HCT116 (cell line): ENCODE data around the gene JAK1. TPM values are rescaled to one million over a fixed set of nuclear protein-coding genes. Genes with fewer than 3 reads are reported as not detected.

ENCODE experiments used
- ATAC-seq: fragments of 200-7000 bp; cut with Tn5 transposase; 2 replicates; pipeline ENCODE4 v1.9.1; 2020; ENCODE audit warnings: mild to moderate bottlenecking, moderate library complexity
- BruUV-seq: library from RNA; stranded (reverse); fragments of 400-500 nt; replicated peaks from 2 replicates; lab custom pipeline; 2021; lab: Mats Ljungman, UMichigan
- CTCF ChIA-PET: fragments of 300-600 bp; sonication (Branson Sonifier 250); formaldehyde crosslinking; loops from one replicate; lab custom pipeline; 2021; ENCODE audit warnings: antibody characterized with exemption; lab: Charles Lee
- POLR2A ChIA-PET: fragments of 300-600, 350-600 bp; sonication (Branson Sonifier 250); formaldehyde crosslinking; loops from one replicate; lab custom pipeline; 2021; ENCODE audit warnings: antibody characterized with exemption; lab: Charles Lee
- RAD21 ChIA-PET, 2 experiments: fragments of 300-600 bp; sonication (Branson Sonifier 250); formaldehyde crosslinking; loops; one replicate each; lab custom pipeline; 2023; ENCODE audit warnings: low total read pairs in 2 of 2; ENCODE audit not compliant: uncharacterized antibody in 2 of 2, unreplicated experiment in 2 of 2, low non-redundant PET in 1 of 2; lab: Charles Lee
- DNase-seq: peaks from one replicate; pipeline ENCODE4 v3.0.0-alpha.2; 2010; ENCODE audit warnings: low read depth, low spot score
- H2AFZ ChIP-seq: fragments of 200-600 bp; shearing (Covaris generic), sonication (generic); 2 replicates; pipeline ENCODE4 v1.6.1; 2017; ENCODE audit warnings: low read depth, mixed run types, mixed read lengths, antibody characterized with exemption, low read length; ENCODE audit not compliant: poor library complexity, severe bottlenecking
- H3K27ac ChIP-seq: 2 replicates; pipeline ENCODE4 v1.5.1; 2012; ENCODE audit warnings: low read depth, low read length
- H3K27me3 ChIP-seq: fragments of 200-600 bp; sonication (generic); 2 replicates; pipeline ENCODE4 v1.6.1; 2016; ENCODE audit warnings: mixed run types, low read length, mixed read lengths; ENCODE audit not compliant: insufficient read depth
- H3K36me3 ChIP-seq, 2 experiments: fragments of 200-500 bp in 1 of 2; fragments of 200-600 bp in 1 of 2; sonication (Bioruptor generic) in 1 of 2; sonication (generic) in 1 of 2; 2 replicates each; pipeline versions ENCODE4 v1.5.1 to v1.6.1; 2014 to 2016; ENCODE audit warnings: low read length in 2 of 2, inconsistent platforms in 1 of 2, mixed read lengths in 1 of 2, mixed run types in 1 of 2; ENCODE audit not compliant: insufficient read depth in 2 of 2, control insufficient read depth in 1 of 2
- H3K4me1 ChIP-seq, 2 experiments: fragments of 200-600 bp in 1 of 2; sonication (generic) in 1 of 2; 2 replicates each; pipeline versions ENCODE4 v1.5.1 to v1.6.1; 2012 to 2017; ENCODE audit warnings: low read length in 2 of 2, inconsistent platforms in 1 of 2, mild to moderate bottlenecking in 1 of 2, mixed read lengths in 1 of 2, mixed run types in 1 of 2, moderate library complexity in 1 of 2; ENCODE audit not compliant: insufficient read depth in 2 of 2, control insufficient read depth in 1 of 2
- H3K4me2 ChIP-seq: fragments of 200-600 bp; sonication (generic); 2 replicates; pipeline ENCODE4 v1.6.1; 2017; ENCODE audit warnings: mixed run types, low read length, mixed read lengths
- H3K4me3 ChIP-seq, 2 experiments: fragments of 200-600 bp in 1 of 2; sonication (generic) in 1 of 2; replicated peaks in 1 of 2; 2 replicates each; pipeline ENCODE4 v1.5.1; 2011 to 2016; ENCODE audit warnings: low read length in 2 of 2, control low read depth in 1 of 2, low read depth in 1 of 2, mild to moderate bottlenecking in 1 of 2, mixed read lengths in 1 of 2, mixed run types in 1 of 2
- H3K79me2 ChIP-seq: fragments of 200-600 bp; sonication (generic); 2 replicates; pipeline ENCODE4 v1.6.1; 2017; ENCODE audit warnings: mild to moderate bottlenecking, mixed run types, low read length, moderate library complexity, mixed read lengths; ENCODE audit not compliant: insufficient read depth
- H3K9ac ChIP-seq: fragments of 200-600 bp; sonication (generic); 2 replicates; pipeline ENCODE4 v1.6.1; 2016; ENCODE audit warnings: low read length, mixed read lengths
- H3K9me2 ChIP-seq: fragments of 200-600 bp; sonication (generic), shearing (Covaris generic); 2 replicates; pipeline ENCODE4 v1.6.1; 2017; ENCODE audit warnings: mixed run types, mild to moderate bottlenecking, moderate library complexity; ENCODE audit not compliant: insufficient read depth
- H3K9me3 ChIP-seq, 2 experiments: fragments of 200-500 bp in 1 of 2; fragments of 200-600 bp in 1 of 2; sonication (Bioruptor generic) in 1 of 2; sonication (generic) in 1 of 2; 2 replicates each; pipeline ENCODE4 v1.6.1; 2014 to 2017; ENCODE audit warnings: low read length in 2 of 2, mixed read lengths in 2 of 2, inconsistent platforms in 1 of 2, low read depth in 1 of 2, mild to moderate bottlenecking in 1 of 2, mixed run types in 1 of 2, moderate library complexity in 1 of 2; ENCODE audit not compliant: control insufficient read depth in 1 of 2, insufficient read depth in 1 of 2
- H4K20me1 ChIP-seq: fragments of 200-600 bp; sonication (generic), shearing (Covaris generic); 2 replicates; pipeline ENCODE4 v1.6.1; 2017; ENCODE audit warnings: mixed run types, mild to moderate bottlenecking, moderate library complexity; ENCODE audit not compliant: insufficient read depth
- ATF3 ChIP-seq: IDR thresholded peaks from 2 replicates; pipeline ENCODE4 v1.6.1; 2012
- CBX3 ChIP-seq: IDR thresholded peaks from 2 replicates; pipeline ENCODE4 v1.6.1; 2012; ENCODE audit warnings: low read depth
- CEBPB ChIP-seq: IDR thresholded peaks from 2 replicates; pipeline ENCODE4 v1.6.1; 2012; ENCODE audit warnings: low read depth
- CTCF ChIP-seq, 3 experiments: fragments of 200-600 bp in 1 of 3; sonication (generic) in 1 of 3; IDR thresholded peaks in 2 of 3; conservative IDR thresholded peaks in 1 of 3; 2 replicates each; pipeline ENCODE4 v1.5.1; 2012 to 2017; ENCODE audit warnings: low read depth in 2 of 3, low read length in 2 of 3, antibody characterized with exemption in 1 of 3, borderline replicate concordance in 1 of 3, control low read depth in 1 of 3, mild to moderate bottlenecking in 1 of 3, mixed read lengths in 1 of 3, mixed run types in 1 of 3, moderate library complexity in 1 of 3; ENCODE audit not compliant: insufficient read depth in 1 of 3
- EGR1 ChIP-seq: IDR thresholded peaks from 2 replicates; pipeline ENCODE4 v1.6.1; 2012; ENCODE audit warnings: low read depth
- ELF1 ChIP-seq: IDR thresholded peaks from 2 replicates; pipeline ENCODE4 v1.6.1; 2012; ENCODE audit warnings: low read depth, borderline replicate concordance
- EZH2 ChIP-seq: fragments of 200-600 bp; sonication (generic); IDR thresholded peaks from 2 replicates; pipeline ENCODE4 v1.6.1; 2017; ENCODE audit warnings: antibody characterized with exemption, mixed run types
- EZH2phosphoT487 ChIP-seq: fragments of 200-600 bp; IDR thresholded peaks from 2 replicates; pipeline ENCODE4 v1.6.1; 2018; ENCODE audit warnings: antibody characterized with exemption, borderline replicate concordance
- FOSL1 ChIP-seq: IDR thresholded peaks from 2 replicates; pipeline ENCODE4 v1.6.1; 2012; ENCODE audit warnings: low read depth
- JUND ChIP-seq: IDR thresholded peaks from 2 replicates; pipeline ENCODE4 v1.6.1; 2012
- POLR2A ChIP-seq: IDR thresholded peaks from 2 replicates; pipeline ENCODE4 v1.7.0; 2011; ENCODE audit warnings: borderline replicate concordance; ENCODE audit not compliant: insufficient read depth, insufficient read length; ENCODE audit errors: extremely low read depth
- RAD21 ChIP-seq: IDR thresholded peaks from 2 replicates; pipeline ENCODE4 v1.6.1; 2012; ENCODE audit warnings: low read depth, mild to moderate bottlenecking
- REST ChIP-seq: IDR thresholded peaks from 2 replicates; pipeline ENCODE4 v1.6.1; 2012; ENCODE audit warnings: low read depth
- SP1 ChIP-seq: IDR thresholded peaks from 2 replicates; pipeline ENCODE4 v1.6.1; 2012; ENCODE audit warnings: low read depth
- SRF ChIP-seq: IDR thresholded peaks from 2 replicates; pipeline ENCODE4 v1.6.1; 2012; ENCODE audit warnings: low read depth
- TCF7L2 ChIP-seq: IDR thresholded peaks from 2 replicates; pipeline ENCODE4 v1.7.0; 2011; ENCODE audit warnings: borderline replicate concordance, inconsistent platforms; ENCODE audit not compliant: insufficient read depth, insufficient read length; ENCODE audit errors: extremely low read depth
- ZBTB33 ChIP-seq: IDR thresholded peaks from 2 replicates; pipeline ENCODE4 v1.6.1; 2011; ENCODE audit warnings: mild to moderate bottlenecking, low read length, moderate library complexity; ENCODE audit not compliant: insufficient replicate concordance; ENCODE audit errors: extremely low read depth
- ZFX ChIP-seq: fragments of 450-650 bp; IDR thresholded peaks from 2 replicates; pipeline ENCODE4 v1.6.1; 2017
- ZNF274 ChIP-seq: fragments of 200-500 bp; sonication (Bioruptor generic); IDR thresholded peaks from 2 replicates; pipeline ENCODE4 v1.6.1; 2014; ENCODE audit warnings: mild to moderate bottlenecking, low read depth, low read length, inconsistent platforms
- intact Hi-C: fragments of 100-400 bp; cut with micrococcal nuclease; formaldehyde crosslinking; loops from 2 replicates; pipeline ENCODE4 v1.10.0; 2022
- total RNA-seq: library from RNA; stranded (reverse); gene quantifications from one replicate; pipeline ENCODE4 v1.2.1, GENCODE V29; 2021; ENCODE audit not compliant: unreplicated experiment

JAK1 gene
- total RNA-seq, 1 experiment from 2014 or later = 53.2 TPM

GRCh38 chr1:64913361-64914015 is 52.9 kb downstream of the JAK1 start:
- ChIA-PET RAD21 (no interaction called here), POLR2A (interaction anchor here (0.8 kb wide), 1 partner anchor 13 kb away, joined by 5 read pairs; no protein-coding TSS in a partner anchor), CTCF (no interaction called here)
- ATAC-seq (no peak), DNase-seq (no peak)
- H3K4me2 ChIP-seq = no peak overlapping the region
- BruUV-seq = no TSS peak
- no peaks in the 10 kb centered on the region for H4K20me1 ChIP-seq
- H3K27me3 ChIP-seq = no peaks in the 10 kb centered on the region
- H3K27ac ChIP-seq = no peak overlapping the region
- peaks cover 30 to 43% of the 10 kb centered on the region in 2 experiments for H3K4me1 ChIP-seq
- TF ChIP-seq ELF1 (no peak), JUND (no peak), EZH2phosphoT487 (no peak), RAD21 (no peak), SP1 (no peak), CEBPB (no peak), SRF (no peak), CTCF (IDR thresholded peaks at IDR 0.05 in 2 of 3, conservative IDR thresholded peaks at IDR 0.05 in 1 of 3; ENCODE audit: borderline replicate concordance in 1 of 3, insufficient read depth in 1 of 3, low read depth in 2 of 3, low read length in 2 of 3) (no peak), ZFX (no peak), POLR2A (no peak), ATF3 (no peak), ZBTB33 (no peak), CBX3 (no peak), FOSL1 (no peak), TCF7L2 (no peak), ZNF274 (no peak), REST (no peak), EGR1 (no peak), EZH2 (no peak)
- no peaks in the 10 kb centered on the region for H3K9me2 ChIP-seq
- no peak overlapping the region for H3K4me3 ChIP-seq
- no peaks in the 10 kb centered on the region for H3K9me3 ChIP-seq
- no peak overlapping the region for H3K9ac ChIP-seq
- intact Hi-C loops = no loop called here
- no peaks in the 10 kb centered on the region for H3K36me3 ChIP-seq
- H3K79me2 ChIP-seq = peaks cover 36% of the 10 kb centered on the region
- H2AFZ ChIP-seq = no peak overlapping the region
